BE2C (cell line): ENCODE results near the gene MKKS.

Experiments used
- DNase-seq: peaks from one replicate; pipeline ENCODE4 v3.0.0-alpha.2; 2020
- H3K27me3 ChIP-seq: fragments of 250-450 bp; sonication (Bioruptor Pico); 2 replicates; pipeline ENCODE4 v1.5.1; 2020; ENCODE audit warnings: mild to moderate bottlenecking
- H3K36me3 ChIP-seq: fragments of 250-450 bp; sonication (Bioruptor Pico); 2 replicates; pipeline ENCODE4 v1.5.1; 2020; ENCODE audit warnings: mild to moderate bottlenecking
- H3K4me1 ChIP-seq: fragments of 250-450 bp; sonication (Bioruptor Pico); 2 replicates; pipeline ENCODE4 v1.5.1; 2020
- H3K4me3 ChIP-seq: 2 replicates; pipeline ENCODE4 v1.5.1; 2011; ENCODE audit warnings: low read depth, low read length
- H3K9me3 ChIP-seq: fragments of 250-450 bp; sonication (Bioruptor Pico); 2 replicates; pipeline ENCODE4 v1.5.1; 2020
- CTCF ChIP-seq: IDR thresholded peaks from 2 replicates; pipeline ENCODE4 v1.5.1; 2012; ENCODE audit warnings: mild to moderate bottlenecking, low read depth, low read length

MKKS gene

DNA sequence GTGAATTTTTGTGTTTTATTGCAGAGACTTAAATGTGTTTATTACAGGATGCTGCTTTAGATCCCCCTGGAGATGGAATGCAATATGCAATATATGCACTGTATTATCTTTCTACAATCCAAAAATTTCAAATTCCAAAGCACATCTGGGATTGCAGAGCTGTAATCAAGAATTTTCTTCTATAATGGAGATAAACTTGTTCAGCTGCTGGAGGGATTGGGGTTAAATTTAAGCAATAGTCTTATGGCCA lies 66.4 kb downstream of the MKKS start:
- no peak for TF ChIP-seq CTCF
- no peak for DNase-seq
- no peaks in the 10 kb centered on the region for H3K4me1 ChIP-seq
- no peaks in the 10 kb centered on the region for H3K9me3 ChIP-seq
- no peaks in the 10 kb centered on the region for H3K27me3 ChIP-seq
- H3K36me3 ChIP-seq, result no peaks in the 10 kb centered on the region
- H3K4me3 ChIP-seq, result no peak overlapping the region

DNA sequence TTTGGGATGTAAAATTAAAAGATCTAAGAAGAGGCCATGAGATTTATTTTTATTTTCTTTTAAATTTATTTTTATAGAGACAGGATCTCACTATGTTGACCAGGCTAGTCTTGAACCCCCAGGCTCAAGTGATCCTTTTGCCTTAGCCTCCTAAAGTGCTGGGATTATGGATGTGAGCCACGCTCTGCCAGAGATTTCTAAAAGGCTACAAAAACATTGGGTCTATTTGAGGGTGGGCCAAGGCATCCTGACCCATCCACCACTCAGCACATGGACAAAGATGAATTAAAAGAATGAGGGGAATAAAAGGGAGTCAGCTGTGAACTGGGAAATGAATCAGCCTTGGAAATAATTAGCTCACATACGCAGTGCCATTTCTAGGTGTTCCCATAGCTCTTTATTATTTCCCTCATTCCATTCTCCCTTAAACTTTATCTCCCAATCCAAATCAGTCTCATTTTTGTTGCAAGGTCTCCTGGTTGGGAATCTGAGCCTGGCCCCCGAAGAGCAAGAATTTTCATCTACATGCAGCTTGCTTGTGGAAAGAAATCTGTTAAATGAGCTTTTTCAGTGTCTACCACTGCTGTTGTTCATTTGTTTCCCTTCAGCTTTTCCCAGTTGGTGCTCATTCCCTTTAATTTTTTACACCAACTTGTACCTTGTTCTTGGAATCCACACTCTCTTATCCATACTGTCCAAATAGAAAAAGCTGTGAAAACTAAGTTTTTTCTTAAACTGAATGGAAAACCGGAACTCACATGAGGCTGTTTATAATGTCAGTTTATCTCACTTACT lies 66.9 kb downstream of the MKKS start:
- H3K9me3 ChIP-seq, result no peaks in the 10 kb centered on the region
- no peak for TF ChIP-seq CTCF
- no peaks in the 10 kb centered on the region for H3K27me3 ChIP-seq
- H3K4me1 ChIP-seq, result no peaks in the 10 kb centered on the region
- H3K36me3 ChIP-seq, result no peaks in the 10 kb centered on the region
- H3K4me3 ChIP-seq, result no peak overlapping the region
- DNase-seq, result no peak

GRCh38 chr20:10362674-10363073 lies 71.3 kb downstream of the MKKS start:
- DNase-seq, result no peak
- Histone ChIP-seq H3K4me1 (peaks cover 1% of the 10 kb centered on the region; the same call in 1 of the 2 replicates), H3K4me3 (no peak overlapping the region), H3K36me3 (no peaks in the 10 kb centered on the region), H3K9me3 (no peaks in the 10 kb centered on the region), H3K27me3 (no peaks in the 10 kb centered on the region)
- no peak for TF ChIP-seq CTCF

GRCh38 chr20:10360878-10361277 lies 73.1 kb downstream of the MKKS start:
- H3K4me1 ChIP-seq, result peaks cover 6% of the 10 kb centered on the region; the same call in 1 of the 2 replicates
- H3K9me3 ChIP-seq, result no peaks in the 10 kb centered on the region
- no peaks in the 10 kb centered on the region for H3K27me3 ChIP-seq
- no peak overlapping the region for H3K4me3 ChIP-seq
- no peak for TF ChIP-seq CTCF
- H3K36me3 ChIP-seq, result no peaks in the 10 kb centered on the region
- no peak for DNase-seq

DNA sequence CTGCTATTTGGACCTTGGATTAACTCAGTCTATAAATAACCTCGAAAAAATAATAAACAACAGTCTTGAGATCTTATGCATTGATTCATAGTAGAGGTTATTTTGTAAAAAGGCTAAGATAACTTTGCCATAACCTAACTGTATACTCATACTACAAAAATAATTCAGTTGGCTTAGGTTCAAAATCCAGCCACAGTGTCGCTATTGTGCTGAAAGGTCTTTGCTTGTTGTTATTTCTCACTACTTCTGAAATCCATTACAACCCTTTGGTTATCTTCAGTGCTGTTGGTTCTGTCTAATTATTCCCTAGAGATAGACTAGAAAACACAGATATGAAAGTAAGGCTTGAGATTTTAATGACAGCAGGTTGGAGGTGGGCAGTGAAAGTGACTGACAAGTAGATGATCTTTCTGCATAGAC lies 74.4 kb downstream of the MKKS start:
- DNase-seq, result no peak
- Histone ChIP-seq H3K27me3 (no peaks in the 10 kb centered on the region), H3K36me3 (no peaks in the 10 kb centered on the region), H3K4me3 (no peak overlapping the region), H3K4me1 (peaks cover 6% of the 10 kb centered on the region; the same call in 1 of the 2 replicates), H3K9me3 (no peaks in the 10 kb centered on the region)
- no peak for TF ChIP-seq CTCF

- peak; percentile 51 for TF ChIP-seq CTCF
- DNase-seq, result no peak
- H3K4me3 ChIP-seq, result no peak overlapping the region
Measured at GRCh38 chr20:10357974-10358373, 76.0 kb downstream of the MKKS start.

More at GRCh38 chr20:10357974-10358373, 76.0 kb downstream of the MKKS start:
- Histone ChIP-seq H3K9me3 (no peaks in the 10 kb centered on the region), H3K4me1 (peaks cover 6% of the 10 kb centered on the region; the same call in 1 of the 2 replicates), H3K27me3 (no peaks in the 10 kb centered on the region), H3K36me3 (no peaks in the 10 kb centered on the region)
